GM12878 (cell line): ENCODE measurements around the gene LTB4R2. TPM values are rescaled to one million over a fixed set of nuclear protein-coding genes. Genes with fewer than 3 reads are reported as not detected.

Experiments used
- ATAC-seq: fragments of 200-7000 bp; cut with Tn5 transposase; 3 replicates; pipeline ENCODE4 v1.9.1; 2020; ENCODE audit warnings: mild to moderate bottlenecking, moderate library complexity
- BruUV-seq: library from RNA; stranded (reverse); fragments of 400-500 nt; replicated peaks from 2 replicates; lab custom pipeline; 2021; lab: Mats Ljungman, UMichigan
- CTCF ChIA-PET: fragments of 300-600 bp; sonication (Branson Sonifier 250); formaldehyde crosslinking; extraction: SDS; loops from one replicate; lab custom pipeline; 2021; ENCODE audit warnings: inconsistent platforms; lab: Yijun Ruan, JAX
- POLR2A ChIA-PET: fragments of 350-600 bp; formaldehyde crosslinking; extraction: SDS; loops from one replicate; lab custom pipeline; 2021; ENCODE audit warnings: inconsistent platforms; lab: Charles Lee
- RAD21 ChIA-PET: fragments of 300-600 bp; sonication (Branson Sonifier 250); formaldehyde crosslinking; loops from one replicate; lab custom pipeline; 2023; ENCODE audit warnings: antibody characterized with exemption; ENCODE audit not compliant: unreplicated experiment; lab: Charles Lee
- SMC1A ChIA-PET: fragments of 300-600 bp; sonication (Branson Sonifier 250); formaldehyde crosslinking; loops from one replicate; lab custom pipeline; 2023; ENCODE audit not compliant: unreplicated experiment, uncharacterized antibody; lab: Charles Lee
- DNase-seq: peaks from one replicate; pipeline ENCODE4 v3.0.0-alpha.2; 2011; ENCODE audit warnings: low read depth, low spot score
- FAIRE-seq: peaks from 3 replicates; lab custom pipeline; 2011; peaks lifted over from hg19 to GRCh38; lab: Jason Lieb, UNC
- H2AFZ ChIP-seq: 2 replicates; pipeline ENCODE4 v1.6.0; 2011; ENCODE audit warnings: low read depth, low read length, control low read depth; ENCODE audit not compliant: control insufficient read depth
- H3K27ac ChIP-seq: 2 replicates; pipeline ENCODE4 v1.5.1; 2011; ENCODE audit warnings: control low read depth; ENCODE audit not compliant: control insufficient read depth, insufficient read depth
- H3K27me3 ChIP-seq, 2 experiments: replicated peaks in 1 of 2; 2 replicates each; pipeline versions ENCODE4 v1.6.0 to v1.6.1; 2011; ENCODE audit warnings: low read length in 1 of 2; ENCODE audit not compliant: control insufficient read depth in 2 of 2, insufficient read depth in 2 of 2
- H3K36me3 ChIP-seq, 2 experiments: 2 replicates each; pipeline ENCODE4 v1.5.1; 2011; ENCODE audit warnings: low read length in 1 of 2; ENCODE audit not compliant: control insufficient read depth in 2 of 2, insufficient read depth in 2 of 2
- H3K4me1 ChIP-seq: 2 replicates; pipeline ENCODE4 v1.6.1; 2011; ENCODE audit warnings: mild to moderate bottlenecking, low read length, moderate library complexity, mixed read lengths; ENCODE audit not compliant: control insufficient read depth, insufficient read depth
- H3K4me2 ChIP-seq: 2 replicates; pipeline ENCODE4 v1.6.0; 2011; ENCODE audit warnings: control low read depth; ENCODE audit not compliant: control insufficient read depth, insufficient read depth
- H3K4me3 ChIP-seq: fragments of 200-600 bp; sonication (generic); 2 replicates; pipeline ENCODE4 v1.5.1; 2016
- H3K79me2 ChIP-seq: 2 replicates; pipeline ENCODE4 v1.6.0; 2011; ENCODE audit warnings: low read length; ENCODE audit not compliant: control insufficient read depth, insufficient read depth
- H3K9ac ChIP-seq: 2 replicates; pipeline ENCODE4 v1.8.0; 2011; ENCODE audit warnings: low read length, control low read depth, mixed read lengths; ENCODE audit not compliant: control insufficient read depth, insufficient read depth
- H3K9me3 ChIP-seq: replicated peaks from 3 replicates; pipeline ENCODE4 v1.5.1; 2011; ENCODE audit warnings: mild to moderate bottlenecking, low read length; ENCODE audit not compliant: control insufficient read depth, insufficient read depth
- H4K20me1 ChIP-seq: 2 replicates; pipeline ENCODE4 v1.6.0; 2011; ENCODE audit not compliant: control insufficient read depth, insufficient read depth
- CBFB ChIP-seq: IDR thresholded peaks from 2 replicates; pipeline ENCODE4 v1.6.1; 2016; ENCODE audit warnings: antibody characterized with exemption, low read depth
- DPF2 ChIP-seq: fragments of 450-650 bp; IDR thresholded peaks from 2 replicates; pipeline ENCODE4 v1.6.1; 2017; ENCODE audit warnings: mild to moderate bottlenecking
- E2F8 ChIP-seq: fragments of 450-650 bp; IDR thresholded peaks from 2 replicates; pipeline ENCODE4 v1.6.1; 2018; ENCODE audit warnings: mild to moderate bottlenecking, low read depth, moderate library complexity; ENCODE audit not compliant: partially characterized antibody
- HDGF ChIP-seq: fragments of 450-650 bp; IDR thresholded peaks from 2 replicates; pipeline ENCODE4 v1.6.1; 2016; ENCODE audit warnings: antibody characterized with exemption
- JUND ChIP-seq: IDR thresholded peaks from 2 replicates; pipeline ENCODE4 v1.6.1; 2012; ENCODE audit warnings: low read depth, mild to moderate bottlenecking, low read length, improper control_type of control experiment, moderate library complexity
- SUZ12 ChIP-seq: fragments of 200-600 bp; sonication (generic); IDR thresholded peaks from one replicate; pipeline ENCODE4 v1.6.1; 2018; ENCODE audit warnings: antibody characterized with exemption, mild to moderate bottlenecking; ENCODE audit not compliant: unreplicated experiment
- ZNF592 ChIP-seq: fragments of 450-650 bp; IDR thresholded peaks from 2 replicates; pipeline ENCODE4 v1.6.1; 2017; ENCODE audit warnings: mild to moderate bottlenecking, moderate library complexity
- WGBS: methylation state at CpG from one replicate; pipeline ENCODE4 v1.1.6; 2016; ENCODE audit warnings: low lambda C conversion rate; ENCODE audit not compliant: insufficient replicate concordance, insufficient coverage; ENCODE audit errors: missing lambda C conversion rate; 5-methylcytosine and 5-hydroxymethylcytosine counted together
- in situ Hi-C: fragments of 300-500 bp; cut with MboI; formaldehyde crosslinking; loops from 9 replicates; pipeline ENCODE4 v1.14.3; 2018; ENCODE audit warnings: mixed read lengths
- intact Hi-C: fragments of 100-400 bp; cut with micrococcal nuclease; formaldehyde crosslinking; loops from one replicate; pipeline ENCODE4 v1.14.2; 2022; ENCODE audit not compliant: unreplicated experiment
- polyA plus RNA-seq, 11 experiments: library from polyadenylated mRNA; depleted of rRNA in 4 of 11; unstranded in 6 of 11; stranded (reverse) in 5 of 11; fragments of >200 nt; fragmentation: Nextera tagmentation in 4 of 11; fragmentation: Illumina TruSeq in 1 of 11; extraction: Ambion mirVana in 4 of 11; extraction: Trizol in 1 of 11; gene quantifications; 1 replicate in 1 of 11; 2 replicates in 10 of 11; pipeline versions ENCODE4 v1.2.1 to v1.2.3, GENCODE V29; 2011 to 2016; ENCODE audit warnings: inconsistent platforms in 2 of 11, missing spikeins in 2 of 11, low read depth in 1 of 11
- total RNA-seq, 4 experiments: library from RNA; depleted of rRNA in 3 of 4; stranded (reverse); fragments of >200 nt in 3 of 4; fragmentation: Illumina TruSeq in 1 of 4; extraction: Trizol in 1 of 4; gene quantifications; 2 replicates each; pipeline versions ENCODE4 v1.2.1 to v1.2.3, GENCODE V29; 2013 to 2021

The LTB4R2 gene
- total and polyA plus RNA-seq, 10 of the 15 experiments (the other 5 are each of a cell fraction or from before 2014, with no cell fraction given): 0.06 to 16.0 (median 2.6) TPM

- no peaks in the 10 kb centered on the region for H4K20me1 ChIP-seq
- WGBS: 74% methylated on average over 8 of the region's 8 CpGs
- no peak overlapping the region for H3K4me2 ChIP-seq
- in situ Hi-C loops (no loop called here), intact Hi-C loops (no loop called here)
- no peaks in the 10 kb centered on the region; a peak in 1 of 4 replicates for H3K36me3 ChIP-seq
- no peak overlapping the region for H2AFZ ChIP-seq
- H3K9ac ChIP-seq: no peak overlapping the region
- peaks cover 18% of the 10 kb centered on the region for H3K4me1 ChIP-seq
- SMC1A ChIA-PET: interaction anchor here (1.2 to 7.7 kb wide), 3 partner anchors 10 to 96 kb away, joined by 3 to 73 read pairs (median 8); partner anchors contain the start of gene KHNYN
- no peak overlapping the region for H3K4me3 ChIP-seq
- no peaks in the 10 kb centered on the region for H3K9me3 ChIP-seq
- POLR2A ChIA-PET: interaction anchor here (1.9 kb wide), 1 partner anchor 24 kb away, joined by 5 read pairs; no protein-coding TSS in a partner anchor
- ATAC-seq: no peak
- TF ChIP-seq ZNF592 (no peak), CBFB (no peak), E2F8 (no peak), DPF2 (no peak), SUZ12 (no peak), JUND (no peak), HDGF (no peak)
- TF ChIP-seq, all 136 proteins: peak for 0
- no TSS peak for BruUV-seq
- Histone ChIP-seq H3K27me3 (peaks cover under 1 to 12% of the 10 kb centered on the region in 2 experiments; a peak in 3 of 4 replicates), H3K79me2 (no peaks in the 10 kb centered on the region), H3K27ac (no peak overlapping the region)
- ChIA-PET CTCF (interaction anchor here (1.5 to 16.6 kb wide), 4 partner anchors 28 to 102 kb away, joined by 3 to 452 read pairs (median 116); partner anchors contain the start of genes CBLN3, KHNYN and SDR39U1), RAD21 (interaction anchor here (5.7 kb wide), 1 partner anchor 93 kb away, joined by 45 read pairs; the partner anchor contains the start of genes CBLN3 and KHNYN)
- DNase-seq: no peak
- FAIRE-seq: no peak
Measured at GRCh38 chr14:24337824-24338175, 27.9 kb downstream of the LTB4R2 start.
